Measurements from ENCODE around the gene BCKDHA. TPM values are rescaled to one million over a fixed set of nuclear protein-coding genes. Genes with fewer than 3 reads are reported as not detected.

Gene BCKDHA
- total and polyA plus RNA-seq, 10 donors, result 10.3 to 55.6 (median 29.1) TPM

DNA sequence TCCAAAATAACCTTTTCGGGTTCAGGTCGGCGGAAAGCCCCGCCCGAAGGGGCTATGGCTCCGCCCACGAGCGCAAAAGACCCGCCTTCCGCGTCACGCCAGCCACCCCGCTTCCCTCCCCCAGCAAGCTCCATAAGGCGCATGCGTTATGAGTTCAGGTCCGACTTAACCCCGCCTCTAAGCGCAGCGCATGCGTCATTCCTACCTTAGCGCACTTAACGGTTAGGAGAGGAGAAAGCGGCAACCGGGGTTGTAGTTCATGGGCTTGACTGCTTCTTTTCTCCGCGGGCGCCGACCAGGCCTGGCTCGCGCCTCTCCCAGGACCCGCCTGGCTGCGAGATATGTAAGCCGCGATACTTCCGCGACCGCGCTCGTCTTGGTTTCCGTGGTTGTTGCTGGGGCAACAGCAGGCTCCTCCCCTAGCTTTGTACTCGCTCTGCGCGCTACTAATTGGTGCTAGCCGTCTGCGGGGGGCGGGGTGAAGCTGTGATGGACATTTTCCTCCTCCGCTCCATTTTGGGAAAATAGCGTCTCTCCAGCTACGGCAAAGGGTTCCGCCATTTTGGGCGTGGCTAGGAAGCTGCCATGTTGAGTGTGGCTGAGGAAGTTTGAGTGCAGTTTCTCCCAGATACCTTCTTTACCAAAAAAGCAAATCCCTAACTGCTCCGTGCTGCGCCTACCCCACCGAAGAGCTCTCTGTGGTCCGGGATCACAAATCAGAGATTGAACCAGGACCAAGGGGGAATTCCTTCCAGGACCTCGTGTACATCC, 33.7 kb upstream of the BCKDHA start, which contains the start of gene B9D2:
Gene B9D2, minus strand, starts transcription at position 397 of the 771 bp plus-strand sequence. CDS start 630 bp downstream, outside the sequence.
- peaks cover 10 to 75% (median 41%) of the 10 kb centered on the region in 6 donors for H3K4me1 ChIP-seq
- intact Hi-C loops (cut with DNase I; ENCODE audit: low total_unique reads), result no loop called here
- peak; percentile 99 for DNase-seq
- H3K9me3 ChIP-seq, result no peaks in the 10 kb centered on the region
- TF ChIP-seq POLR2AphosphoS5 (IDR thresholded peaks at IDR 0.05) (peak; percentile 92 to 96 (median 95)), POLR2A (IDR thresholded peaks at IDR 0.05) (peak in 1 of 3 donors; percentile 15), CTCF (IDR thresholded peaks at IDR 0.05 in 8 of 11, conservative IDR thresholded peaks at IDR 0.05 in 3 of 11) (peak in 3 of 11 experiments; percentile 14 to 41 (median 31))
- peak within 1 kb of the TSS; percentile 95 to 99 (median 98) for H3K27ac ChIP-seq
- peak within 1 kb of the TSS; percentile 55 to 84 (median 66) for H3K4me3 ChIP-seq
- peaks cover 0 to 9% (median 0%) of the 10 kb centered on the region in 6 donors for H3K36me3 ChIP-seq
- H3K27me3 ChIP-seq (replicated peaks in 1 of 7), result no peaks in the 10 kb centered on the region
- 0 to 1% (median 0%) methylated on average over 33 to 56 of the region's 56 CpGs for WGBS, 5 donors

- no peak for TF ChIP-seq POLR2AphosphoS5 (IDR thresholded peaks at IDR 0.05)
- no peak for TF ChIP-seq CTCF (IDR thresholded peaks at IDR 0.05 in 8 of 11, conservative IDR thresholded peaks at IDR 0.05 in 3 of 11)
- TF ChIP-seq POLR2A (IDR thresholded peaks at IDR 0.05), result no peak
- DNase-seq, result no peak
- 57 to 65% (median 62%) methylated on average over 14 of the region's 14 CpGs for WGBS, 5 donors
- intact Hi-C loops (cut with DNase I; ENCODE audit: low total_unique reads), result no loop called here
- Histone ChIP-seq H3K27me3 (replicated peaks in 1 of 7) (no peaks in the 10 kb centered on the region), H3K36me3 (peaks cover 0 to 9% (median 0%) of the 10 kb centered on the region in 6 donors), H3K4me3 (peak overlapping the region; percentile 55 to 84 (median 66)), H3K27ac (peak overlapping the region; percentile 95 to 99 (median 98)), H3K4me1 (peaks cover 10 to 82% (median 42%) of the 10 kb centered on the region in 6 donors), H3K9me3 (no peaks in the 10 kb centered on the region)
Observed at GRCh38 chr19:41364524-41365391, 32.9 kb upstream of the BCKDHA start.

- Histone ChIP-seq H3K4me3 (no peak overlapping the region), H3K4me1 (peaks cover 10 to 89% (median 43%) of the 10 kb centered on the region in 6 donors), H3K36me3 (peaks cover 0 to 3% (median 0%) of the 10 kb centered on the region in 6 donors), H3K27ac (peak overlapping the region in 5 of 8 donors; percentile 33 to 99 (median 96)), H3K27me3 (replicated peaks in 1 of 7) (no peaks in the 10 kb centered on the region), H3K9me3 (no peaks in the 10 kb centered on the region)
- DNase-seq, result no peak
- TF ChIP-seq POLR2AphosphoS5 (IDR thresholded peaks at IDR 0.05) (no peak), CTCF (IDR thresholded peaks at IDR 0.05 in 8 of 11, conservative IDR thresholded peaks at IDR 0.05 in 3 of 11) (no peak), POLR2A (IDR thresholded peaks at IDR 0.05) (no peak)
- intact Hi-C loops (cut with DNase I; ENCODE audit: low total_unique reads), result no loop called here
- 92 to 97% (median 95%) methylated on average over 1 of the region's 1 CpG for WGBS, 5 donors
Observed at GRCh38 chr19:41366089-41366488, 31.5 kb upstream of the BCKDHA start.

Data from spleen (tissue), 11 donors.